IPS-20b (cell line): Measurements from ENCODE around the gene GOLGA8S.
"Not testable (repeated sequence)": the region's sequence is repeated elsewhere in the genome, so short reads cannot be mapped to it uniquely, and the experiment has no call there.

Experiments
- H3K27ac ChIP-seq: one replicate; pipeline ENCODE4 v1.5.1; 2013; ENCODE audit warnings: low read length
- H3K27me3 ChIP-seq: 2 replicates; pipeline ENCODE4 v1.6.1; 2013; ENCODE audit warnings: mild to moderate bottlenecking, low read length, inconsistent platforms; ENCODE audit not compliant: insufficient read depth
- H3K36me3 ChIP-seq: 2 replicates; pipeline ENCODE4 v1.6.1; 2013; ENCODE audit warnings: low read depth, mild to moderate bottlenecking, inconsistent platforms, low read length, moderate library complexity; ENCODE audit not compliant: insufficient read depth
- H3K4me1 ChIP-seq: 2 replicates; pipeline ENCODE4 v1.6.1; 2013; ENCODE audit warnings: mild to moderate bottlenecking, control low read depth, inconsistent platforms, low read length, moderate library complexity; ENCODE audit not compliant: insufficient read depth
- H3K4me3 ChIP-seq: 2 replicates; pipeline ENCODE4 v1.5.1; 2013; ENCODE audit warnings: mild to moderate bottlenecking, low read length, inconsistent platforms
- H3K9ac ChIP-seq: 2 replicates; pipeline ENCODE4 v1.6.1; 2013; ENCODE audit warnings: low read depth, mild to moderate bottlenecking, inconsistent platforms, low read length, moderate library complexity
- H3K9me3 ChIP-seq: 2 replicates; pipeline ENCODE4 v1.6.1; 2013; ENCODE audit warnings: mild to moderate bottlenecking, low read depth, low read length, inconsistent platforms; ENCODE audit not compliant: insufficient read depth

The GOLGA8S gene

DNA sequence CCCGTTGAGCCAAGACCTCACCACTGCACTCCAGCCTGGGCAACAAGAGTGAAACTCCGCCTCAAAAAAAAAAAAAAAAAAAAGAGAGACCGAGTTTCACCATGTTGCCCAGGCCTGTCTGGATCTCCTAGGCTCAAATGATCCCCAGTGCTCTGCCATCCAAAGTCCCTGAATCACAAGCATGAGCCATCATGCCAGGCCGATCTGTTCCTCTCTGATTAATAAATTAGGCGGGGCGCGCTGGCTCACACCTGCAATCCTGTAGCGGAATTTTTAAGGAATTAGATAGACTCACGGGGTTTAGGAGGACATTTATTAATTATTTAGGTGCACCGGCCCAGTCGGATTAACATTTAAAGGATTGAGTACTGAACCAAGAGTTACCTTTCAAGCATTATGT is 19.7 kb downstream of the GOLGA8S start:
- H3K4me3 ChIP-seq, H3K9me3 ChIP-seq, H3K27ac ChIP-seq, H3K4me1 ChIP-seq, H3K27me3 ChIP-seq, H3K9ac ChIP-seq, H3K36me3 ChIP-seq: not testable (repeated sequence)

- H3K4me1 ChIP-seq, H3K9me3 ChIP-seq, H3K36me3 ChIP-seq, H3K27ac ChIP-seq, H3K9ac ChIP-seq, H3K27me3 ChIP-seq, H3K4me3 ChIP-seq: not testable (repeated sequence)
Measured at GRCh38 chr15:23378946-23379345, 24.4 kb downstream of the GOLGA8S start.

DNA sequence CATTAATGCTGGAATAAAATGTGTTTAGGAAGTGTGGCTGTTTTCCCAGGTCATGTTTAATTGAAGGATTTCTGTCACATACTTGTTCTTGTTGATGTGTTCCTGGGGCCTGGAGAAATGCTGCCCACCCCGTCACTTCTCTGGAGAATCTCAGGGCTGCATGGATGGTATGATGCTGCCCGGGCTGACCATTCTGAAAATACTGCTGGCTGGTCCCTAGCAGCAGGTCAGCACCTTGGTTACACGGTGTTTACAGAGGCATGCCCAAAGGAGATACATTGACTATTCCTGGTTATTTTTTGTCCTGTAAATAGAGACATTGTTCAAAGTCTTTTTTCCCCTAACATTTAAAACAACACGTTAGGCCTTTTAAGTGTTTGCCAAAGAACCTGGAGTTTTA is 26.2 kb downstream of the GOLGA8S start:
- not testable (repeated sequence) for H3K36me3 ChIP-seq, H3K4me1 ChIP-seq, H3K27me3 ChIP-seq, H3K9ac ChIP-seq, H3K27ac ChIP-seq, H3K4me3 ChIP-seq, H3K9me3 ChIP-seq

GRCh38 chr15:23381192-23381591 is 26.6 kb downstream of the GOLGA8S start:
- H3K9me3 ChIP-seq, H3K36me3 ChIP-seq, H3K27me3 ChIP-seq, H3K9ac ChIP-seq, H3K27ac ChIP-seq, H3K4me1 ChIP-seq, H3K4me3 ChIP-seq: not testable (repeated sequence)

DNA sequence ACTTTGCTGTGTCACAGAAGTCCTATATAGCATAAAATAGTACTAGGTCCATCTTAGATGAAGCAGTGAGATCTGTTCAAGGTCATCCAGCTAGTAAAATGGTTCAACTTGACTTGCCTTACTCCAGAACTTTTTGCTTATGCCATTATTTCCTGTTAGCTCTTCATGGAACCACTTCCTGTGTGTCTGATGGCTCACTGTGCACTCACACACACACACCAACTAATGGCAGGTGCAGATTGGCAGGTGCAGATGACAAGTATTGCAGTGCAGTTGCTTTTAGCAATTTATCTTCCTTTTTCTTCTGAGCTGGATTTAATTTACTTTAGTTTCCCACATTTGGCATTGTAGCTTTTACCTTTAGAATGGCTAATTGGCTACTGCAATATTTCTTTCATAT is 29.8 kb downstream of the GOLGA8S start:
- H3K4me3 ChIP-seq, result no peak overlapping the region
- H3K9ac ChIP-seq, result no peak overlapping the region
- H3K27ac ChIP-seq, result no peak overlapping the region
- H3K27me3 ChIP-seq, result no peaks in the 10 kb centered on the region
- H3K4me1 ChIP-seq, result no peaks in the 10 kb centered on the region
- H3K9me3 ChIP-seq, result no peaks in the 10 kb centered on the region
- H3K36me3 ChIP-seq, result no peaks in the 10 kb centered on the region

DNA sequence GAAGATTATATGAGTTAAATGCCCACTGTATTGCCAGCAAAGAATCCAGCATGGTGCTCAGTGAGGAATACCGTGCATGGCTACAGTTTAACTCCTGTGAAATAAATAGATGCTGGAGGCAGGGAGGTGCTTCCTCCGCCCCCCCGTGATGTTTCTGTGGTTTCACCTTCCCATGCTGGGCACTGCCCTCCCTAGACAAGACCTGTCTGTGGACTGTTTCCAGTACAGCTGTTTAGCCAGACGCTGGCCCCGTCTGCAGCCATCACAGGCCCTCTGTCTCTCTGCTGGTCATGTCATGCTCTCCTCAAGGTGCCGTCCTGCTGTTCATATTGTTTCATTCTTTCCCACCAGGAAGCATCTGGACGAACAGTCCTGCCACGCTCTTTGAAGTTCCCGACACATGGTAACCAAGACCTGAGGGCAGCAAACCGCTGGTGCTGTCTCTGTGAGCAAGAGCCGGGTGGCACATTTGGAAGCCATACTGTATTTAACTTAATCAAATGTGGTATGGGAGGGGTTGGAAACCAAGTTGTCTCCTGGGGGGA is 31.4 kb downstream of the GOLGA8S start:
- Histone ChIP-seq H3K9ac (no peak overlapping the region), H3K4me3 (no peak overlapping the region), H3K36me3 (no peaks in the 10 kb centered on the region), H3K4me1 (no peaks in the 10 kb centered on the region), H3K27me3 (no peaks in the 10 kb centered on the region), H3K9me3 (no peaks in the 10 kb centered on the region), H3K27ac (no peak overlapping the region)

- Histone ChIP-seq H3K4me1 (no peaks in the 10 kb centered on the region), H3K9ac (no peak overlapping the region), H3K9me3 (no peaks in the 10 kb centered on the region), H3K27me3 (no peaks in the 10 kb centered on the region), H3K4me3 (no peak overlapping the region), H3K36me3 (no peaks in the 10 kb centered on the region), H3K27ac (no peak overlapping the region)
Measured at GRCh38 chr15:23387621-23388190, 33.2 kb downstream of the GOLGA8S start.

DNA sequence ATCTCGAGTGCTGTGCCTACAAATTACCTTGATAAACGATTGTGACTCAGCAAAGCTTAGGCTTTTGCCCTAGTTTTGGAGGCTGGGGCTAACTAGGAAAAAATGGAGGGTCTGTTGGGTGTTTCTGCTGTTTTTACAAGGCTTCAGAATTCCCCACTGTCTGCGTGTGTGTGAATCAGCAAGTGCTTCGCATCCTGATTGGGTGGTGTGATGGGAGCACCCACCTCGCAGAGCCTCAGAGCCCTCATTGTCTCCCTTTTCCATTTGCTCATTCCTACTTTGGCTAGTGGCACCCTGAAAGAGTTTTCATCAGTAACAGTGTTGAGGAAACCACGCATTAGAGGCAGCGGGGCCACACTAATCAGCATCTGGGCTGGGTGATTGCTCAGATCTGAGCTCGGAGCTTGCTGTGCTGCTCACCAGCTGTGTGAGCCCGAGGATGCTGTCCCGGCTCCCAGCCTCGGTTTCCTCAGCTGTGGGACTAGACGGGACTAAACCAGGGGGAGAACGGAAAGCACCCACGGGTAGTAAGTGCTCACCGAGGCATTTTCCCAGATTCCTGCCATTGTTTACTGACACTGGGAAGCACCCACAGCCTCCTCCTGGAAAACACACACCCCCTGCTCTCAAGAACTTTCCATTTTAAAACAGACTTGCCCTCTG is 40.6 kb downstream of the GOLGA8S start:
- Histone ChIP-seq H3K4me3 (no peak overlapping the region), H3K4me1 (0 out of 2 replicates have a peak, but pooled peaks cover 7% of the 10 kb centered on the region), H3K27me3 (no peaks in the 10 kb centered on the region), H3K27ac (no peak overlapping the region), H3K9ac (no peak overlapping the region), H3K9me3 (no peaks in the 10 kb centered on the region), H3K36me3 (no peaks in the 10 kb centered on the region)

GRCh38 chr15:23395832-23396231 is 41.3 kb downstream of the GOLGA8S start:
- H3K27me3 ChIP-seq, result no peaks in the 10 kb centered on the region
- no peak overlapping the region for H3K27ac ChIP-seq
- 0 out of 2 replicates have a peak, but pooled peaks cover 7% of the 10 kb centered on the region for H3K4me1 ChIP-seq
- H3K4me3 ChIP-seq, result no peak overlapping the region
- H3K9me3 ChIP-seq, result no peaks in the 10 kb centered on the region
- no peaks in the 10 kb centered on the region for H3K36me3 ChIP-seq
- H3K9ac ChIP-seq, result no peak overlapping the region

DNA sequence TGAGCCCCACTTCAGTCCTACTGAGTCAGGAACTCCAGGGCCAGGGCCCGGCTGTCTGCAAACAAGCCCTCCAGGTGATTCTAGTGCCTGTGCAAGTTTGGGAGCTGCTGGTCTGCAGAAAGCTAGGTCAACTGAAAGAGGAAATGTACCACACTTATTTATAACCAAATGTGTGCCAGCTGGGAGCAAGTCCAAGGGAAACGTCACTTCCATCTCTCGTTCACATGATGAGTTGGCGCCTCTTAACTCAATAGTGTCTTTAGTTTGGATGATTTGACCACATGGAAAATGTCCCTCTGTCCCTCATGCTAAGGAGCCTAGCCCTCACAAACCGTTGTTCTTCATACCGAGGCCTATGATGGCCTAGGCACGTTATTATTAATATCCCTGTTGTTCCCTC is 43.2 kb downstream of the GOLGA8S start:
- Histone ChIP-seq H3K27ac (no peak overlapping the region), H3K4me1 (0 out of 2 replicates have a peak, but pooled peaks cover 7% of the 10 kb centered on the region), H3K9me3 (no peaks in the 10 kb centered on the region), H3K27me3 (no peaks in the 10 kb centered on the region), H3K4me3 (no peak overlapping the region), H3K9ac (no peak overlapping the region), H3K36me3 (no peaks in the 10 kb centered on the region)

DNA sequence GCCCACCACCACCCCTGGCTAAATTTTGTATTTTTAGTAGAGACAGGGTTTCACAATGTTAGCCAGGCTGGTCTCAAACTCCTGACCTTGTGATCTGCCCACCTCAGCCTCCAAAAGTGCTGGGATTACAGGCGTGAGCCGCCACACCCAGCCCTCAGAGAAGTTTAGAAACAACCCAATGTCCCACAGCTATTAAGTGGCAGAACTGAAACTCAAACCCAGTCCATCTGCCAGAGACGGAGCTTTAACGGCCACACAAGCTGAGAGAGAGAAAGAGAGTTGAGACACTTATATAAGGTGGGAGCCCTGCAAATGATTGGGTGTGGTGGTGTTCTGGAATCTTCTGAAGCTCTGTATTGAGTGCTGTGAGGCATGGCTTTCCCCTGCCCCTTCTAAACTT is 43.8 kb downstream of the GOLGA8S start:
- H3K9ac ChIP-seq, H3K27me3 ChIP-seq, H3K4me1 ChIP-seq, H3K4me3 ChIP-seq, H3K36me3 ChIP-seq, H3K27ac ChIP-seq, H3K9me3 ChIP-seq: not testable (repeated sequence)

GRCh38 chr15:23399207-23399606 is 44.7 kb downstream of the GOLGA8S start:
- not testable (repeated sequence) for H3K4me3 ChIP-seq, H3K9me3 ChIP-seq, H3K36me3 ChIP-seq, H3K27ac ChIP-seq, H3K9ac ChIP-seq, H3K4me1 ChIP-seq, H3K27me3 ChIP-seq
